ENCODE measurements around the gene MLLT3.
A peak's percentile ranks its signal among the peaks of the same experiment; 100 is the strongest.

Gene MLLT3

GRCh38 chr9:20373263-20373662 lies 249.0 kb downstream of the MLLT3 start:
- DNase-seq = no peak

DNA sequence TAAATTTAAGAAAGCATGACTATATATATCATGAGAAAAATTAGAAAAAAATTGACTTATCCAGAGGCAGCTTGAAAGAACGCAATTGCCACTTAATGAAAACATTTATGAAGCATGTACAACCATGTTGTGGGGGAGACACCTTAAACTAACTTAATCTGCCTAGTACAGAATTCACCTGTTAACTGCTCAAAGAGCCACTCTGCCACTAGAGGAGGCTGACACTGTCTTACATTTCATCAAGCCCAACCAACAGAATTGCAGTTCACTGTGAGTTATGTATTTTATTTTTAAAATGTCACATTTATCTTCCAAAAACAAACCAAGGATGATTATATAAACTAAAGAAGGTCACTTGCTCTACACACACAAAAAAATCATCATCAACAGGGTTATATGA lies 252.9 kb downstream of the MLLT3 start:
- DNase-seq = no peak

- DNase-seq = no peak
Observed at GRCh38 chr9:20367855-20368254, 254.4 kb downstream of the MLLT3 start.

GRCh38 chr9:20364959-20365358 lies 257.3 kb downstream of the MLLT3 start:
- DNase-seq = no peak

DNA sequence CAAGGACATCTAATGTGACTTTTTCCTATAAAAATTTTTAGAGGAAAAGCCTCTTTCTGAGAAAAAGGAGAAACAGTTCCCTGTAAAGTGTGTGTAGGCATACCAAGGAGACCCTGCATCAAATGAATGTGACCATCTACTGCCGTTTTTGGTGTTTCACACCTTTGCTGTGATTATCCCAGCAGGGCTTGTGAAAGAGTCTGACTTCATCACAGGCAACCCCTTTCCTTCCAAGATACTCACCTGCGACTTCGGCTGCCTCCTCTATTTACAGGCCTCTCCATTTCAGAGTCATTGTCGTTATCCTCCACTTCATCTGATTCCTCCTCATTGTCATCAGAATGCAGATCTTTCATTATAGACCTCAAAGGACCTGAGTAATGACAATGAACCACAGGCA lies 259.1 kb downstream of the MLLT3 start:
- no peak for DNase-seq

- DNase-seq = no peak
Observed at GRCh38 chr9:20361656-20362570, 260.4 kb downstream of the MLLT3 start.

DNA sequence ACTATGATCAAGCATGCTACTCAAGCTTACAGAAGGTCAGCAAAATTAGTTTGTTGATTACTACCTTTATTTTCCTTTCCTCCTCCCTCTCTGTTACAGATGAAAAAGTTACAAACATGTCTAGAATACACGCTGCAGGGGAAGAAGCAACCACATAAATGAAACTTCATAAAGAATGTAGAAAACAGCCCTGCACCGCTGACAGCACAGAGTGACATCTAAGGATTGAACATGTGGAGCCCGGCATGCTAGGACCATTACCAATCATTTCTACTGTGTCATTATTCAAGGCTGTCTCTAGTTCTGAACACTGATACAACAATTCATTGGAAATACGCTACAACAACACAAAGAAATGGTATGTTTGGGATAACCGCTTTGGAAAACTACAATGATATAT lies 261.1 kb downstream of the MLLT3 start:
- no peak for DNase-seq

GRCh38 chr9:20358207-20358606 lies 264.1 kb downstream of the MLLT3 start:
- no peak for DNase-seq

- no peak for DNase-seq
Observed at GRCh38 chr9:20357037-20357432, 265.3 kb downstream of the MLLT3 start.

- DNase-seq = peak; percentile 55 to 58
Observed at GRCh38 chr9:20356403-20357036, 265.8 kb downstream of the MLLT3 start.

- no peak for DNase-seq
Observed at GRCh38 chr9:20355022-20355421, 267.3 kb downstream of the MLLT3 start.

DNA sequence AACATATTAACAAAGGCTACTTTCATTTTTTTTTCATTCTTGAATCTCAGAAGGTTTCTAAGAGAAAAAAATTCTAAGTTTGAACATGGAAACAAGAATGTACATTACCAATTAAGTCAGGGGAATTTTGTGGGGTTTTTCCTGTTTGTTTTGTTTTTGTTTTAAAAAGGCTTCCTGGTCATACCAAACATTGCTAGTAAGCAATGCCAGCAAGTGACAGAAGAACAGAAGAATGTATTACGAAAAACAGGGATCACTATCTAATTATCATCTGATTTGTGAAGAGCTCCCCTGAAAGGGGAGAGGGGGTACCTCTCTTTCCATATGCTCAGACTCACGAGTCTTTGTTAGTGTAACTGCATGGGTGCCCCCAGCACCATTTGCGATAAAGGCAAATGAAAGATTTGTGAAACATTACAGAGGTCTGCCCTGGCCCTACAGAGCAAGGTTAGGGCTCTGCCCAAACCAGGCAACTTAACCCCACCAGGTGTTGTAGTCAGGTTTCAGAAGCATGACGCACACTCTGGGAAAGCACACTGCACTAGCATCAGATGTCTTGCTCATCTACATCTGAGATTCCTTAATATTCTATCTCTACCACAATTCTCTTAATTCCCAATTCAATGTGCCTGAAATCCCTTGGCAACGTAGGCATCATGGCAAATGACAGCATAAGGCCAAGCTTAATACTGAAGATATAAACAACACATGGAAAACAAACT lies 268.2 kb downstream of the MLLT3 start:
- DNase-seq = no peak

GRCh38 chr9:20353524-20353923 lies 268.8 kb downstream of the MLLT3 start:
- no peak for DNase-seq

DNA sequence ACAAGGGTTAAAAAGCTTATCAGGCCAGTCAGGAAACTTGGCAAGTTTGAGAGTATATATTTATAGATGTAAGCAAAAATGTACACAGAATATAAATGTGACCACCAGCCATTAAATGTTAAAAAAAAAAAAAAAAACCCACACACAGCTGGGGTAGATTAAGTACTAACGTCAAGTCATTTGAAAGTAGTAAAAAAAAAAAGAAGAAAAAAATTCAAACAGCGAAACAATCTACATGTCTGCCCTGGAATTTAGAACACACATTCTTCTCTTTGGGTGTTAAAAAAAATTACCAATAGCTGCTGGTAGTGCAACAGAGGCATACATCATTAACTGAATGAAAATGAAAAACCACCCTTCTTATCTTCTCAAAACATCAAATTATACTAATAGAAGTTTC lies 269.7 kb downstream of the MLLT3 start:
- no peak for DNase-seq

- DNase-seq = no peak
Observed at GRCh38 chr9:20351715-20352114, 270.6 kb downstream of the MLLT3 start.

GRCh38 chr9:20349568-20349967 lies 272.7 kb downstream of the MLLT3 start:
- no peak for DNase-seq

- no peak for DNase-seq
Observed at GRCh38 chr9:20343325-20343724, 279.0 kb downstream of the MLLT3 start.

- no peak for DNase-seq
Observed at GRCh38 chr9:20340511-20340861, 281.8 kb downstream of the MLLT3 start.

DNA sequence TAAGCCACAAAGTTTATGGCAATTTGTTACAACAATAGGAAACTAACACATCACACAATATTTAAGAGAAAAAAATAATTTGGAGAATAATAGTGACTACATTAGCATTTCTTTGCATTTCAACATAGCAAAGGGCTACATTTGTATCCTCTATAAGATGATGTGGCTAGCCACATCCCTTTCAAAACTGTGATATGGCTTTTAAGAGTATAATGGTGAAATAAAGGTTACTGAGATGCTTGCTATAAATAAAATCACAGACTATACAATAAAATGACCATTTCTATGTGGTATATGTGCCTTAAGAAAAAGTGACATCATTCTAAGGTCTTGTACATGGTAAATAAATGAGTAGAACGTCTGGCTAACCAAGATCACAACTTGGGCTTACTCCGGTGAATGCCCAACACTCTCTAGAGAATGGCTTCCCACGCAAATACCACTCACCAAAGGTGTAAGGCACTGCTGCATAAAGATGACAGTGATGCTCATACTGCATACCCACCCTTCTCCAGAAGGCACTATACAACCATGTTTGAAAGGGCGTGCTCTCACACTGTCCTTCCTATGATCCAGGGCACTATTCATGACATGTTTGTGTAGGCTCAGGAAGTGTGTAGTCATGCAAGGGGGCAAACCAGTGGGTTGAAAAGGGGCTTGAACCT lies 286.5 kb downstream of the MLLT3 start:
- no peak for DNase-seq

- no peak for DNase-seq
Observed at GRCh38 chr9:20333991-20334390, 288.3 kb downstream of the MLLT3 start.

GRCh38 chr9:20331095-20331685 lies 291.1 kb downstream of the MLLT3 start:
- no peak for DNase-seq

GRCh38 chr9:20330688-20331087 lies 291.6 kb downstream of the MLLT3 start:
- DNase-seq = no peak

- DNase-seq = no peak
Observed at GRCh38 chr9:20326516-20326915, 295.8 kb downstream of the MLLT3 start.
